HG03064 (cell line): ENCODE results near the gene CCL15.
"Not testable (repeated sequence)": the region's sequence is repeated elsewhere in the genome, so short reads cannot be mapped to it uniquely, and the experiment has no call there.

ENCODE experiments used
- ATAC-seq: cut with Tn5 transposase; IDR thresholded peaks from one replicate; pipeline ENCODE4 v1.9.1; 2021; ENCODE audit warnings: low read depth; ENCODE audit not compliant: unreplicated experiment

The CCL15 gene

GRCh38 chr17:36001110-36001771, at the start of gene CCL15:
TSS of gene CCL15 (minus strand) at chr17:36001553. CDS start at chr17:36001492, 61 bp downstream.
- no peak for ATAC-seq

DNA sequence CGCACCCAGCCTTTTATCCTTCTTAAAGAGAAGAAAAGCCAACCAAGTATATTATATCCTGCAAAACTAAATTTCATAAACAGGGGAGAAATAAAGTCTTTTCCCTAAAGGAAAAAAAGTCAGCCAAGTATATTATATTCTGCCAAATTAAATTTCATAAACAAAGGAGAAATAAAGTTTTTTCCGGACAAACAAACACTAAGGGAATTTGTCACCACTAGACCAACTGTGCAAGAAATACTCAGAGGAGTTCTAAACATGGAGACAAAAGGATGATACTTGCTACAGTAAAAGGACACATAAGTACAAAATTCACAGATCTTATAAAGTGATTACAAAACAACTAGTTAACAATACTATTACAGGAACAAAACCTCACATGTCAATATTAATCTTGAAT, 48.3 kb upstream of the CCL15 start:
- no peak for ATAC-seq

DNA sequence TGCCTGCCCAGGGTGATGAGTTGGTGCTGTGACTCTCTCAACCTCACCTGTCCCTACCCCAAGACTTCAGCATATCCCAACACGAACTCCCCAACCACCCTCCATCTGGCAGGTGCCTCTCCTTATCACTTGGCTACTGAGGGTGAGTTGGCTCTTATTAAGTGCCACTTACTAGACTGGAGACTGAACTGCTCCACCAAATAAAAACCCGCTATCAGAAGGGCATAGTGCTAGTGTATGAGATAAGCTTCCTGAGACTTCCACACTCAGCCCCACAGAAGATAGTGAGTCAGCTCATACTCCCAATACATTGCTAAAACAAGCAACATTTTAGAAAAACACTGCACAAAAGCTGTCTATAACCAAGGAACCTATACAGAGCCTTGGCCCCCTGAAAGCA, 46.7 kb upstream of the CCL15 start:
- ATAC-seq: no peak

GRCh38 chr17:36036235-36036634, 34.9 kb upstream of the CCL15 start:
- no peak for ATAC-seq

DNA sequence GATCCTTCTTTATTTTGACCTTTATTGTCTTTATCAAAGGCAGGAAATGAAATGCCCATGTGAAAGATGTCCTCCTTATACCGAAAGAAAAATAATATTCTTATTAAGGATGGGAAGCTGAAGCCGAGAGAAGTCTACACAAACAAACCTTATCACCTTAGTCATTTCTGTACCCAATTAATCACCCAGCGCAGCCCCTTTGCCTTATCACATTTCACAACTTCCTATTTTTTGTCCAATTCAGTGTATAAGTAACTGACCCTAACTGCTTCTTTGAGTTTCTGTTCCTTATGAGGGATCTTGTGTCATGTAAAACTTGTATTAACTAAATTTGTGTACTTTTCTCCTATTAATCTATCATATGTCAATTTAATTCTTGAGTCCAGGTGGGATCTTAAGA, 32.8 kb upstream of the CCL15 start:
- no peak for ATAC-seq

DNA sequence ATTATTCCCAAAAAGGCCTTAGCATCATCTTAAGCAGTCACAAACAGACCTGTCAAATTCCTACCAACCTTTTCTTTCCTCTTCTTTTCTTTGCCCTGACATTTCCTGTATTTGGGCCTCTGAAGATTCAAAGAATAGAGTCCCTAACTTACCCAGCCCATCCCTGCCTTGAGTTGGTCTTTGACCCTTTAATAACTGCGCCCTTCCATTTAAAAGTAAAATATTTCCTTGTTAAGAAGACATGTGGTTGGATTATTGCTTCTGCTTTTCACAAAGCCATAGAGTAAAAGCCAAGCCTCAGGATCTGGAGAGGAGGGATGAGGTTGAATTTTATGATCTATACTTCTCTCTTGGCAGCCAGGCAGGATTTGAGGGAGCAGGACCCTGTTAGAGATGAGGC, 29.6 kb upstream of the CCL15 start:
- ATAC-seq: no peak

DNA sequence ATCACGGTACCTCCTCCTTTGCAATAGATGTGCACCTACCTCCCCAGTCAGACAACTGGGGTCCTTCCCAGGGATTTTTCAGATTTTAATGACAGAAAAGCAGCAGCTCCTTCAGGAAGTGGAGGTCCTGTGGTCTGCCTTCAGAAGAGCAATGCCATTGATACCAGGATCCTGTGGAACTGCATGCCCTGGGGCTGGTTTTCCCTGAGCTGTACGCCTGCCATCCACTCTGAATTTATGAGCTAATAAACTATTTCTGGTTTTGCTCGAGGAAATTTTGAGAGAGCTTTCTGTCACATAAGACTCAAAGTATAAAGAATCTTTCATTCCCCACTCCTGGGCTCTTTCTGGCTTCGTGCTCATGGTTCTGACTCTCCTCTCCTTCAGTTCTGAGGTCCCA, 26.4 kb upstream of the CCL15 start:
- no peak for ATAC-seq

DNA sequence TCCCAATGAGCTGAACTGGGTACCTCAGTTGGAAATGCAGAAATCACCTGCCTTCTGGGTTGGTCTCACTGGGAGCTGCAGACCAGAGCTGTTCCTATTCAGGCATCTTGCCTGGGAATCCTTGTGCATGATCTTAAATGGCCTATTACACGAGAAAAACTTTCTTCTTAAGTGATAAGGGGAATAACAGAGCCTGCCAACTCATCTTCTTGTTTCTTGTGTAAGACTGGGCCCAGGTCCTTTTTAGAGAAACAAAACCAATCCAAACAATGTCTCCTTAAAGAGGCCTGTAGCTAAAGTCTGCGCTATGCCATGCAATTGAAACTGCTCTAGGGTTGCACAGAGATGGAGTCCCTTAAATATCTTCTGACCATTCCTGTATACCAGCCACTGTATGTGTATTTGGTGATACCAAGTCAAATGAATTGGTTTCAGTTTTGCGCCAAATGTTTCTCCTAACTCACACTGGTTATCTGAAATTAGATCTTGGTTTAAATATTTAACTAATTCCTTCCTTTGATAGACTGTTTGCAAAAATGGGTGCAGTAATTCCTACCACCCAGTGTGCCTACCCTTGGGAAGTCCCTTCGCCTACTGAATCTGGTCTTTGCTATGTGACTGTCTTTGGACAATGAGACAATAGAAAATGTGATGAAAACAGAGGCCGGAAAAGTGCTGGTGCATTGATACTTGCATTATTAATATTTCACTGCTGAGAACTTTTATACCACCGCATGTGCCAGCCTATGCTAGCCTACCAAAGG, 22.9 kb upstream of the CCL15 start:
- ATAC-seq: no peak

GRCh38 chr17:36019423-36019822, 18.1 kb upstream of the CCL15 start:
- no peak for ATAC-seq

DNA sequence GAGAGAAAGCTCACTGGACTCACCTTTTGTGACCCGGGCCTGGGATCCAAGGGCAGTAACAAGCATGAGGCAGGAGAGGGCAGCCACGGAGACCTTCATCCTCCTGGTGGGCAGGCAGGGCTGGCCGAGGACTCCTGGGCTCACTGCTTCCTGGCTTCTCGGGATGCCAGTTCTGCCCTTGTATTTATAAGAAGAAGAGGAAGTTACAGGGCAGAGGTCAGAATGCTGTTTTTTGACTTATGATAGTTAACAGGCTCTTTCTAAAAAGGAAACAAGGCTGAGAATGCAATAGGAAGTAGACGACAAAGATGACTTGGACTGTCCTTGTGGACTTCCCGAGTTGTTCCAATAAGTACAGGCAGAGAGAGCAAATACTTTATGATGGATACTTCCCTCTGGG, 16.4 kb upstream of the CCL15 start, which contains the start of gene CCL23:
Gene CCL23 (minus strand): TSS at position 174 of the 400 bp plus-strand sequence. CDS start 75 bp downstream, at position 99.
- ATAC-seq: no peak

GRCh38 chr17:36016555-36016954, 15.2 kb upstream of the CCL15 start:
- ATAC-seq: no peak

DNA sequence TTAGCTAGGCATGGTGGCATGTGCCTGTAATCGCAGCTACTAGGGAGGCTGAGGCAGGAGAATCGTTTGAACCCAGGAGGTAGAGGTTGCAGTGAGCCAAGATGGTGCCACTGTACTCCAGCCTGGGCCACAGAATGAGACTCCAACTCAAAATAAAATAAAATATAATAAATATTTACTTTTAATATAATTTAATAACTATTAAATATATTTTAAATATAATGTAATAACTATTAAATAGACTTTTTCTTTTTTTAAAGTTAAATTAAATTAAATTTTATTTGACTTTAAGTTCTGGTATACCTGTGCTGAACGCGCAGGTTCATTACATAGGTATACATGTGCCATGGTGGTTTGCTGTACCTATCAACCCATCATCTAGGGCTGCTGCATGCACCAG, 14.5 kb upstream of the CCL15 start:
- ATAC-seq: not testable (repeated sequence)

- no peak for ATAC-seq
Measured at GRCh38 chr17:36014946-36015345, 13.6 kb upstream of the CCL15 start.

DNA sequence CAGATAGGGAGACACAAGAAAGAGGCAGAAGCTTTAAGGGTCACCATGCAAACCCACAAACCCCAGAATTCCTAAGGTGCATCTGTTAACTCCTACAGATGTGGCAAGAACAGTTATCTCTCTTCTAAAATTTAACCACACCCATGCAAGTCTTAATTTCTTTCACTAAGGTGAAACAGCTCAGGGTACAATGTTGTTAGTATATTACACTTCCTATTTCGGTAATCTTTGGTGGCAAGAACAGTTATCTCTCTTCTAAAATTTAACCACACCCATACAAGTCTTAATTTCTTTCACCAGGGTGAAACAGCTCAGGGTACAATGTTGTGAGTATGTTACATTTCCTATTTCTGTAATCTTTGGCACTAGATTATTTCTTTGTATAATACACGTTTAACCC, 9.8 kb upstream of the CCL15 start:
- no peak for ATAC-seq

DNA sequence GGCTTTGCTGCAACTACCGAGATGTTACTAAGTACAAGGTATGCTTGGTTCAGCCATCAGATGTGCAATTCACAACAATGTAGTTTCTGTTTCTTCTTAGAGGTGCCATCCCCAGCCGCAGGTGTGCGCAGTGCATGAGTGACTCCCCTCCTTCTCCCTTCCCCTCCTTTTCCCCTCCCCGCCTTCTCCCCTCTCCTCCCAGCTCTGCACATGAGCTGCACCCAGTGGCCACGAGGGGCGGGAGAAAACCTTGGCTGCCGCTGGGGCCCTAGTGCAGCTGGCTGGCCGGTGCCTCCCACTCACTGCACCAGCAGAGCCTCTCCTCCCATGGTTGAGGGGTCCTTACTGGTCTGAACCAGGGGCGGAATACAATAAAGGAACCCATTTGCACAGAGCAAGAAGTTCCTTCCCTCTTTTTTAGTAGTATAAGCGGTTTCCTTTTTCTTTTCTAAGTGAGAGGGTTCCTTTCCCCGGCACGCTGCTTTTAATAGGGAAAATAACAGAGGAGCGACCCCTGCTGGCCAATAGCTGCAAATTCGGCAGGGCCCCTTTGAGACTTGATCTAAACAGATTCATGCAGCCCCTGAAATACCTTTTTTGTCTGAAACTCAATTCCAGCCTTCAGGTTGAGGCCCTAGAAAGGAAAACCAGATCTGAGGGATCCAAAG, 7.8 kb upstream of the CCL15 start:
- ATAC-seq: no peak

- ATAC-seq: no peak
Measured at GRCh38 chr17:36004594-36005108, 3.3 kb upstream of the CCL15 start.

DNA sequence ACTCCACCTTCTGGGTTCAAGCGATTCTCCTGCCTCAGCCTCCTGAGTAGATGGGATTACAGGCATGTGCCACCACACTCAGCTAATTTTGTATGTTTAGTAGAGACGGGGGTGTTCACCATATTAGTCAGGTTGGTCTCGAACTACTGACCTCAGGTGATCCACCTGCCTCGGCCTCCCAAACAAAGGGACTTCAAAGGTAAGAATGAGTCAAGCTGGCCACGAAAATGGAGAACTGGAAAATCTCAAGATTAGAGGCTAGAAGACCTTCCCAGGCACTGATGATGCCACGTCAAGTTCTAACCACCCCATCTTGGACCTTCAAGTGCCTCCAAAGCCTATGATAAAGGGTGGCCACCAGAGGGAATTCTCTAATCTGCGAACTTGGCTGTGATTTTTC, 1.3 kb upstream of the CCL15 start:
- ATAC-seq: no peak

GRCh38 chr17:36001862-36002603, 680 bp upstream of the CCL15 start:
- ATAC-seq: no peak

DNA sequence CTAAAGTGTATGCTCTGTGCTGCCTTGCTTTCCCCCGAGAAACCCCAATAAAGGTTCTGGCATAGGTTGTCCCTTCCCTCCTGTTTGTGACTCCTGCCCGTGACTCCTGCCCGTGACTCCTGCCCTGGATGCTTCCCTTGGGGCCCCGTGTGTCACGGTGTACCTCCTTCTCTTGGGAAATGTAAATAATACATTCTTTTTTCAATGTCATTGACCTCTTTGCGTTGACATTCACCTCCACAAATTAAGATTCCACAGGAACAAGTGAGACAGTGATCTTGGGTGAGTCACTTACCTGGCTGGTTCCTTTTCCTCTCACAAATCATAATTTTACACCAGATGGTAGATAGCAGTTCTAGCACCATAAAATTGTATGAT, 632 bp downstream of the CCL15 start:
- no peak for ATAC-seq

GRCh38 chr17:35998756-35999155, 2.6 kb downstream of the CCL15 start:
- ATAC-seq: no peak
